ENCODE measurements around the gene ZSCAN25. TPM values are rescaled to one million over a fixed set of nuclear protein-coding genes. Genes with fewer than 3 reads are reported as not detected.
"Not testable (repeated sequence)": the region's sequence is repeated elsewhere in the genome, so short reads cannot be mapped to it uniquely, and the experiment has no call there.

ZSCAN25 gene
- total RNA-seq, 4 donors from 2014 or later, result 14.6 to 58.7 (median 18.1) TPM

DNA sequence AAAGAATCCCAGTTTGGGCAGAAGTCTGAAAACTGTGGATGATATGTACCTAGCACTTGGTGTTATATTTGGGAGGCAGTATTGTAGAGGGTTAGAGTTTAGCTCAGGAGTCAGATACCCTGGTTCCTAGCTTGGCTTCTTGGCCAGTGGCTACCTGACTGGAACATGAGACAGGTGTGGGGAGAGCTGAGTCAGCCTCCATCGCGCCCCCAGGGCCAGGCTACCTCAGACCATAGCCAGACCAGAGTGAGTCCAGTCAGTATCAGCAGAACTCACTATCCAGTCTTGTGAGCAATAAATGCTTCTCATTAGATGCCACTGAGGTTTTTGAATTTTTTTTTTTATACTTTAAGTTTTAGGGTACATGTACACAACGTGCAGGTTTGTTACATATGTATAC, 37.0 kb downstream of the ZSCAN25 start:
- H3K27me3 ChIP-seq, result no peaks in the 10 kb centered on the region
- H3K9me3 ChIP-seq, result peaks cover 0 to 2% of the 10 kb centered on the region in 2 donors
- 97 to 100% methylated on average over 1 to 3 of the region's 3 CpGs for WGBS, 2 donors (ENCODE audit: low coverage in 1 of 2)
- H3K4me1 ChIP-seq, result no peaks in the 10 kb centered on the region
- no peak overlapping the region for H3K27ac ChIP-seq
- in situ Hi-C loops (cut with MboI; ENCODE audit: low pct_ligation_motif_present in 1 of 4, low pct_unique_long_range_greater_than_20kb in 1 of 4, low sequenced_read_pairs in 3 of 4) (no loop called here), intact Hi-C loops (cut with DNase I; ENCODE audit: low total_unique reads) (no loop called here)
- no peaks in the 10 kb centered on the region for H3K36me3 ChIP-seq
- no peak overlapping the region for H3K4me3 ChIP-seq
- TF ChIP-seq CTCF (IDR thresholded peaks at IDR 0.05), result no peak
- TF ChIP-seq EP300 (IDR thresholded peaks at IDR 0.05; ENCODE audit: low read depth), result no peak
- no peak for TF ChIP-seq POLR2A (IDR thresholded peaks at IDR 0.05)
- no peak for DNase-seq

- in situ Hi-C loops (cut with MboI; ENCODE audit: low pct_ligation_motif_present in 1 of 4, low pct_unique_long_range_greater_than_20kb in 1 of 4, low sequenced_read_pairs in 3 of 4); H3K9me3 ChIP-seq; H3K36me3 ChIP-seq; H3K27me3 ChIP-seq; H3K4me3 ChIP-seq; DNase-seq; H3K27ac ChIP-seq; intact Hi-C loops (cut with DNase I; ENCODE audit: low total_unique reads); H3K4me1 ChIP-seq: not testable (repeated sequence)
- WGBS, 2 donors (ENCODE audit: low coverage in 1 of 2), result 94% methylated on average over 3 of the region's 3 CpGs
These were observed 37.9 kb downstream of the ZSCAN25 start for GRCh38 chr7:99654626-99655025.

DNA sequence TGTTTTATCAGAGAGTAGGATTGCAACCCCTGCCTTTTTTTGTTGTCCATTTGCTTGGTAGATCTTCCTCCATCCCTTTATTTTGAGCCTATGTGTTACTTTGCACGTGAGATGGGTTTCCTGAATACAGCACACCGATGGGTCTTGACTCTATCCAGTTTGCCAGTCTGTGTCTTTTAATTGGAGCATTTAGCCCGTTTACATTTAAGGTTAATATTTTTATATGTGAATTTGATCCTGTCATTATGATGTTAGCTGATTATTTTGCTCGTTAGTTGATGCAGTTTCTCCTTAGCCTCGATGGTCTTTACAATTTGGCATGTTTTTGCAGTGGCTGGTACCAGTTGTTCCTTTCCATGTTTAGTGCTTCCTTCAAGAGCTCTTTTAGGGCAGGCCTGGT, 41.1 kb downstream of the ZSCAN25 start:
- peaks cover 0 to 33% (median 15%) of the 10 kb centered on the region in 4 donors for H3K36me3 ChIP-seq
- H3K4me3 ChIP-seq; H3K27me3 ChIP-seq; H3K4me1 ChIP-seq; H3K9me3 ChIP-seq; intact Hi-C loops (cut with DNase I; ENCODE audit: low total_unique reads); in situ Hi-C loops (cut with MboI; ENCODE audit: low pct_ligation_motif_present in 1 of 4, low pct_unique_long_range_greater_than_20kb in 1 of 4, low sequenced_read_pairs in 3 of 4); H3K27ac ChIP-seq; DNase-seq: not testable (repeated sequence)
- WGBS, 2 donors (ENCODE audit: low coverage in 1 of 2), result 89 to 100% methylated on average over 1 to 5 of the region's 5 CpGs

DNA sequence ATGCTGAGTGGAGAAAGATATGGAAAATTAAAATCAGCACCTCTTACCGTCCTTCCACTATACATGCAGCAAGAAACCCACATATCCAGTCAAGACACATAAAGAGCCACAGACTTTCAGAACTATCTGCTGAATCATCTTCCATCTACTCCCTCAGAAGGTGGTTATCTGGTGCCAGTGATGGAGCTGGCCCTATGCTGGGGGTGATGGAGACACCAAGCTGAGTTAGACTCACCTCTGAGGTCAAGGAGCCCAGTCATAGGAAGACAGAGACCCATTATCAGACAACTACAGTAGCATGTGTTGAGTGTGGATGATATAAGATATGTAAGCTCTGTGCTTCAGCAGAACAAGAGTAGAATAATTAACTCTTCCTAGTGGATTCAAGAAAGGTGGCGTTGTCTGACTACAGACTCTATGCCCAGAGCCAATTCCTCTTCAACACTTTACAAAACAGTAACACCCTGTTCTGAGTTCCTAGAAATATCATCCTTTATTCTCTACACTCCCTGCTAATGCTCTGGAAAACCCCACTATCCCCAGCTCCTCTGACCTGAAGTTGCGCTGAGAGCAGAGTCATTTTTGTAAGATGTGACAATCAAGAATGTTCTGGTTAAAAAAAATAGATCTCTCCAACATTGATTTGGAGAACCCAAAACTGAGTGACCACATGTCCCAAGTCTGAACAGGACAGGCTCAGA, 48.7 kb downstream of the ZSCAN25 start:
- H3K27ac ChIP-seq, result no peak overlapping the region
- H3K36me3 ChIP-seq, result peaks cover 0 to 65% (median 19%) of the 10 kb centered on the region in 4 donors
- H3K4me3 ChIP-seq, result no peak overlapping the region
- TF ChIP-seq EP300 (IDR thresholded peaks at IDR 0.05; ENCODE audit: low read depth), result no peak
- no peak for TF ChIP-seq POLR2A (IDR thresholded peaks at IDR 0.05)
- no peak for TF ChIP-seq POLR2AphosphoS5 (IDR thresholded peaks at IDR 0.05)
- no peak for TF ChIP-seq CTCF (IDR thresholded peaks at IDR 0.05)
- intact Hi-C loops (cut with DNase I; ENCODE audit: low total_unique reads) (no loop called here), in situ Hi-C loops (cut with MboI; ENCODE audit: low pct_ligation_motif_present in 1 of 4, low pct_unique_long_range_greater_than_20kb in 1 of 4, low sequenced_read_pairs in 3 of 4) (no loop called here)
- no peaks in the 10 kb centered on the region for H3K9me3 ChIP-seq
- no peak for DNase-seq
- H3K27me3 ChIP-seq, result no peaks in the 10 kb centered on the region
- no peaks in the 10 kb centered on the region for H3K4me1 ChIP-seq
- WGBS, 2 donors (ENCODE audit: low coverage in 1 of 2), result 94 to 96% methylated on average over 3 of the region's 3 CpGs

DNA sequence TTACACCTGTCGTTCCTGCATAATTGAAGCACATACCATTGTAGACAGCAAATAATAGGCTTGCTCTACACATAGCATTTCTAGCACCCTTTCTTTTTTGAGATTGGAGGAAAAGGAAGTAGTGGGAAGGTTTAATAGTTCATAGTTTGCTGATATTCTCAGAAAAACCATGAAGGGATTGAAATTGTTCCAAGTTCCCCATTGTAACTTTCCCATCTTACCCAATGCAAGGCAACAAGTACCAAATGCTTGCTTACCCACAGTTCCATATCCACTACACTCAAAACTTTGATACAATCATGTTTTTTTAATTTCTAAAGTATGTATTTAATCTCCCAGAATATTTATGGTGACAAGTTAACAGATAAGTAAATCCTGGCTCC, 49.3 kb downstream of the ZSCAN25 start:
- H3K9me3 ChIP-seq, result no peaks in the 10 kb centered on the region
- no peak overlapping the region for H3K27ac ChIP-seq
- H3K36me3 ChIP-seq, result peaks cover 0 to 60% (median 16%) of the 10 kb centered on the region in 4 donors
- H3K4me3 ChIP-seq, result no peak overlapping the region
- TF ChIP-seq POLR2AphosphoS5 (IDR thresholded peaks at IDR 0.05) (no peak), POLR2A (IDR thresholded peaks at IDR 0.05) (no peak), CTCF (IDR thresholded peaks at IDR 0.05) (no peak), EP300 (IDR thresholded peaks at IDR 0.05; ENCODE audit: low read depth) (no peak)
- in situ Hi-C loops (cut with MboI; ENCODE audit: low pct_ligation_motif_present in 1 of 4, low pct_unique_long_range_greater_than_20kb in 1 of 4, low sequenced_read_pairs in 3 of 4) (no loop called here), intact Hi-C loops (cut with DNase I; ENCODE audit: low total_unique reads) (no loop called here)
- WGBS, 2 donors (ENCODE audit: low coverage in 1 of 2), result 100% methylated on average over 1 of the region's 1 CpG; no CpG with 5 or more reads in 1 of the 2 donors
- DNase-seq, result no peak
- H3K27me3 ChIP-seq, result no peaks in the 10 kb centered on the region
- H3K4me1 ChIP-seq, result no peaks in the 10 kb centered on the region

All from transverse colon (tissue), 4 donors.